SK-N-SH (cell line): ENCODE data around the gene CASZ1. TPM values are rescaled to one million over a fixed set of nuclear protein-coding genes. Genes with fewer than 3 reads are reported as not detected.

ENCODE experiments used
- CTCF ChIA-PET: fragments of 300-600, 350-600 bp; formaldehyde crosslinking; extraction: SDS; loops from one replicate; lab custom pipeline; 2021; lab: Yijun Ruan, JAX
- POLR2A ChIA-PET: fragments of 350-600 bp; sonication (Branson Sonifier 250); formaldehyde crosslinking; extraction: SDS; loops from one replicate; lab custom pipeline; 2020; ENCODE audit warnings: antibody characterized with exemption, inconsistent platforms; lab: Yijun Ruan, JAX
- DNase-seq: peaks from one replicate; pipeline ENCODE4 v3.0.0; 2012
- H2AFZ ChIP-seq: fragments of 200-600 bp; sonication (generic); 2 replicates; pipeline ENCODE4 v1.8.1; 2016; ENCODE audit warnings: antibody characterized with exemption, mild to moderate bottlenecking, low read depth
- H3F3A ChIP-seq: fragments of 200-600 bp; sonication (generic); replicated peaks from 2 replicates; pipeline ENCODE3; 2016; ENCODE audit warnings: antibody characterized with exemption, mild to moderate bottlenecking; ENCODE audit not compliant: insufficient read depth
- H3K27ac ChIP-seq, 2 experiments: fragments of 200-500 bp in 1 of 2; fragments of 200-600 bp in 1 of 2; sonication (Bioruptor generic) in 1 of 2; sonication (generic), shearing (Covaris generic) in 1 of 2; 2 replicates each; pipeline versions ENCODE4 v1.5.1 to v1.6.1; 2014 to 2016; ENCODE audit warnings: low read depth in 2 of 2, inconsistent platforms in 1 of 2, low read length in 1 of 2, mild to moderate bottlenecking in 1 of 2, mixed read lengths in 1 of 2
- H3K27me3 ChIP-seq: fragments of 200-600 bp; sonication (generic), shearing (Covaris generic); 2 replicates; pipeline ENCODE4 v1.6.1; 2016; ENCODE audit warnings: mixed run types; ENCODE audit not compliant: insufficient read depth
- H3K36me3 ChIP-seq, 2 experiments: fragments of 200-500 bp in 1 of 2; fragments of 200-600 bp in 1 of 2; sonication (Bioruptor generic) in 1 of 2; sonication (generic) in 1 of 2; replicated peaks in 1 of 2; 2 replicates each; pipeline versions ENCODE3 to v1.5.1; 2014 to 2016; ENCODE audit warnings: low read length in 1 of 2, mild to moderate bottlenecking in 1 of 2; ENCODE audit not compliant: insufficient read depth in 2 of 2, control insufficient read depth in 1 of 2
- H3K4me1 ChIP-seq, 2 experiments: fragments of 200-500 bp in 1 of 2; fragments of 200-600 bp in 1 of 2; sonication (Bioruptor generic) in 1 of 2; sonication (generic), shearing (Covaris generic) in 1 of 2; 2 replicates each; pipeline versions ENCODE4 v1.5.1 to v1.6.1; 2014 to 2016; ENCODE audit warnings: low read depth in 1 of 2, low read length in 1 of 2, mixed run types in 1 of 2; ENCODE audit not compliant: insufficient read depth in 2 of 2, control insufficient read depth in 1 of 2
- H3K4me2 ChIP-seq: fragments of 200-600 bp; sonication (generic), shearing (Covaris generic); 2 replicates; pipeline ENCODE4 v1.6.1; 2017; ENCODE audit warnings: mixed run types
- H3K4me3 ChIP-seq, 2 experiments: fragments of 200-500 bp in 1 of 2; fragments of 200-600 bp in 1 of 2; sonication (Bioruptor generic) in 1 of 2; sonication (generic), shearing (Covaris generic) in 1 of 2; 2 replicates each; pipeline versions ENCODE4 v1.5.1 to v1.8.1; 2014 to 2016; ENCODE audit warnings: low read depth in 2 of 2, inconsistent platforms in 1 of 2, low read length in 1 of 2, mild to moderate bottlenecking in 1 of 2, mixed read lengths in 1 of 2, moderate library complexity in 1 of 2
- H3K79me2 ChIP-seq: fragments of 200-600 bp; sonication (generic); 2 replicates; pipeline ENCODE4 v1.8.1; 2017; ENCODE audit warnings: mild to moderate bottlenecking; ENCODE audit not compliant: insufficient read depth
- H3K9ac ChIP-seq: fragments of 200-600 bp; sonication (generic); 2 replicates; pipeline ENCODE4 v1.6.1; 2017; ENCODE audit warnings: mixed run types
- H3K9me2 ChIP-seq: fragments of 200-600 bp; sonication (generic); 2 replicates; pipeline ENCODE4 v1.6.1; 2017; ENCODE audit warnings: mixed run types
- H3K9me3 ChIP-seq: fragments of 200-600 bp; sonication (generic); 2 replicates; pipeline ENCODE4 v1.6.1; 2017; ENCODE audit warnings: mixed run types, mild to moderate bottlenecking, moderate library complexity
- H4K20me1 ChIP-seq: fragments of 200-600 bp; sonication (generic); 2 replicates; pipeline ENCODE4 v1.6.1; 2017; ENCODE audit warnings: mild to moderate bottlenecking, mixed run types; ENCODE audit not compliant: insufficient read depth
- CHD2 ChIP-seq: fragments of 150-350 bp; IDR thresholded peaks from 2 replicates; pipeline ENCODE4 v1.6.1; 2018; ENCODE audit warnings: low read length; ENCODE audit not compliant: partially characterized antibody
- ELF1 ChIP-seq: IDR thresholded peaks from 2 replicates; pipeline ENCODE4 v1.4.0; 2012
- EP300 ChIP-seq, 2 experiments: IDR thresholded peaks; 2 replicates each; pipeline versions ENCODE4 v1.4.0 to v1.6.1; 2012; ENCODE audit warnings: borderline replicate concordance in 1 of 2, low read depth in 1 of 2, low read length in 1 of 2
- FOXJ3 ChIP-seq: sonication (generic); formaldehyde crosslinking; IDR thresholded peaks from 2 replicates; pipeline ENCODE4 v1.5.1; 2020; ENCODE audit warnings: mild to moderate bottlenecking, missing genetic modification reagents
- FOXM1 ChIP-seq: IDR thresholded peaks from 2 replicates; pipeline ENCODE4 v1.4.0; 2012; ENCODE audit warnings: low read depth, mild to moderate bottlenecking
- GABPA ChIP-seq: IDR thresholded peaks from 2 replicates; pipeline ENCODE4 v1.4.0; 2012; ENCODE audit warnings: low read depth, mild to moderate bottlenecking
- JUND ChIP-seq: IDR thresholded peaks from 2 replicates; pipeline ENCODE4 v1.4.0; 2012
- MEF2A ChIP-seq: IDR thresholded peaks from 2 replicates; pipeline ENCODE4 v1.4.0; 2012; ENCODE audit warnings: low read depth, borderline replicate concordance
- MXI1 ChIP-seq: IDR thresholded peaks from 2 replicates; pipeline ENCODE4 v1.6.1; 2012; ENCODE audit warnings: mild to moderate bottlenecking, low read depth, low read length, improper control_type of control experiment
- POLR2AphosphoS5 ChIP-seq: IDR thresholded peaks from 2 replicates; pipeline ENCODE4 v1.6.1; 2012; ENCODE audit warnings: low read depth, low read length
- RAD21 ChIP-seq: IDR thresholded peaks from 2 replicates; pipeline ENCODE4 v1.6.1; 2012; ENCODE audit warnings: mild to moderate bottlenecking, low read length
- RCOR1 ChIP-seq: fragments of 150-350 bp; IDR thresholded peaks from 2 replicates; pipeline ENCODE4 v1.6.1; 2017; ENCODE audit warnings: antibody characterized with exemption, low read length
- RFX5 ChIP-seq: IDR thresholded peaks from 2 replicates; pipeline ENCODE4 v1.6.1; 2012; ENCODE audit warnings: mild to moderate bottlenecking, improper control_type of control experiment, low read length
- RXRA ChIP-seq: IDR thresholded peaks from 2 replicates; pipeline ENCODE4 v1.4.0; 2012; ENCODE audit warnings: low read depth, mild to moderate bottlenecking, borderline replicate concordance
- SIN3A ChIP-seq: IDR thresholded peaks from 2 replicates; pipeline ENCODE4 v1.6.1; 2012; ENCODE audit warnings: low read depth, mild to moderate bottlenecking, low read length, moderate library complexity, borderline replicate concordance
- SMC3 ChIP-seq: IDR thresholded peaks from 2 replicates; pipeline ENCODE4 v1.6.1; 2012; ENCODE audit warnings: low read depth, low read length, improper control_type of control experiment
- TAF1 ChIP-seq: IDR thresholded peaks from 2 replicates; pipeline ENCODE4 v1.6.1; 2012; ENCODE audit warnings: low read depth, mild to moderate bottlenecking, low read length, moderate library complexity, borderline replicate concordance
- TCF12 ChIP-seq: IDR thresholded peaks from 2 replicates; pipeline ENCODE4 v1.4.0; 2012
- YY1 ChIP-seq: IDR thresholded peaks from 2 replicates; pipeline ENCODE4 v1.4.0; 2012; ENCODE audit warnings: low read depth, mild to moderate bottlenecking
- WGBS: methylation state at CpG from one replicate; pipeline ENCODE4 v1.1.6; 2017; ENCODE audit warnings: low lambda C conversion rate; 5-methylcytosine and 5-hydroxymethylcytosine counted together
- polyA plus RNA-seq, 3 experiments: library from polyadenylated mRNA; depleted of rRNA; stranded (reverse); fragments of >200 nt; gene quantifications; 2 replicates each; pipeline ENCODE4 v1.2.3, GENCODE V29; 2012
- TF ChIP-seq, protein P1 (sequence below): IDR thresholded peaks from 2 replicates; pipeline ENCODE4 v1.6.1; 2012; ENCODE audit warnings: mild to moderate bottlenecking, low read depth, low read length, moderate library complexity
- TF ChIP-seq, protein P2 (sequence below): IDR thresholded peaks from 2 replicates; pipeline ENCODE4 v1.4.0; 2012; ENCODE audit warnings: low read depth, borderline replicate concordance
- TF ChIP-seq, protein P3 (sequence below): IDR thresholded peaks from 2 replicates; pipeline ENCODE4; 2012
- TF ChIP-seq, protein P4 (sequence below): IDR thresholded peaks from 2 replicates; pipeline ENCODE4 v1.4.0; 2012; ENCODE audit warnings: low read depth, borderline replicate concordance
- TF ChIP-seq, protein P5 (sequence below): fragments of 200-600 bp; sonication (generic); IDR thresholded peaks from 2 replicates; pipeline ENCODE4 v1.6.1; 2017; ENCODE audit warnings: antibody characterized with exemption, mild to moderate bottlenecking, moderate library complexity

Gene CASZ1
- polyA plus RNA-seq, 1 of the 3 experiments (the other 2 are of a cell fraction) = 0.51 TPM

DNA sequence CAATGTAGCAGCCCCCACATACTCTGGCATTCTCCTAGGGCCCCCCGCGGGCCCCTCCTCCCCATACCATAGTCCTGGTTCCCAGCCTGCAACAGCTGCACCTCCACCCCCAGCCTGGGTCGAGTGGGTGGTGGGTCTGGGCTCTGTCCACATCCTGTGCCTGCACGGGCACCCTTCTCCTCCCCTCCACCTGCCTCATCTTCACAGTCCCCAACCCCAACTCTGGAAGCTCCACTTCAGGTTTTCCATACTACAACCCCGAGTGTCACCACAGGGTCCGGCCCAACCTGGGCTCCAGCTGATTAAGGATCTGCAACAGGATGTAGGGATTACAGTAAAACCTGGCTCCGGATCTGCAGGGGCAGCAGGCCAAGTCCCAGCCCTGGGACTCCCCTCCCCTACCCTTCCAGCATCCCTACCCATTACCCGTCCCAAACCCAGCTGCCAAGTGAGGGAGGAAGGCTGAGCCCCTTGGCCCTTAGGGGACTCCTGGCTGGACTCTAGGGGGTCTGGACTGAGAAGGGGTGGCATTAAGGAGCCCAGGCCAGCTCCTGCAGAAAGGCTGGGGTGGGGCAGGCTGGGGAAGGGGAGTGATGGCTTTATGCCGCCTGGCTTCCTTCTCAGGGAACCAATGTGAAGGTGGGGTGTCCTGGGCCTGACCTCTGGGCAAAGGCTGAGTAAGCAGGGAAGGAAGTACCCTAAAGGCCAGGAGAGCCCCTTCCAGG, 116.8 kb downstream of the CASZ1 start:
- Histone ChIP-seq H2AFZ (no peak overlapping the region), H4K20me1 (no peaks in the 10 kb centered on the region), H3K4me3 (no peak overlapping the region), H3K27ac (peak overlapping the region in 1 of 2 experiments; percentile 53; a peak in 1 of 4 replicates), H3K27me3 (no peaks in the 10 kb centered on the region), H3K4me2 (no peak overlapping the region), H3K79me2 (no peaks in the 10 kb centered on the region), H3F3A (no peaks in the 10 kb centered on the region), H3K9me2 (no peaks in the 10 kb centered on the region), H3K36me3 (no peaks in the 10 kb centered on the region), H3K4me1 (peaks cover 0 to 40% of the 10 kb centered on the region in 2 experiments; a peak in 1 of 4 replicates), H3K9ac (no peak overlapping the region), H3K9me3 (no peaks in the 10 kb centered on the region)
- DNase-seq = peak; percentile 91
- ChIA-PET POLR2A (interaction anchor here (1.4 kb wide), 1 partner anchor 11 kb away, joined by 3 read pairs; no protein-coding TSS in a partner anchor), CTCF (interaction anchor here (0.6 to 2.0 kb wide), 15 partner anchors 9 to 986 kb away, joined by 3 to 7 read pairs (median 3); partner anchors contain the start of gene CASZ1)
- whole genome bisulfite sequencing = 58% methylated on average over 8 of the region's 9 CpGs
- TF ChIP-seq, protein P1, sequence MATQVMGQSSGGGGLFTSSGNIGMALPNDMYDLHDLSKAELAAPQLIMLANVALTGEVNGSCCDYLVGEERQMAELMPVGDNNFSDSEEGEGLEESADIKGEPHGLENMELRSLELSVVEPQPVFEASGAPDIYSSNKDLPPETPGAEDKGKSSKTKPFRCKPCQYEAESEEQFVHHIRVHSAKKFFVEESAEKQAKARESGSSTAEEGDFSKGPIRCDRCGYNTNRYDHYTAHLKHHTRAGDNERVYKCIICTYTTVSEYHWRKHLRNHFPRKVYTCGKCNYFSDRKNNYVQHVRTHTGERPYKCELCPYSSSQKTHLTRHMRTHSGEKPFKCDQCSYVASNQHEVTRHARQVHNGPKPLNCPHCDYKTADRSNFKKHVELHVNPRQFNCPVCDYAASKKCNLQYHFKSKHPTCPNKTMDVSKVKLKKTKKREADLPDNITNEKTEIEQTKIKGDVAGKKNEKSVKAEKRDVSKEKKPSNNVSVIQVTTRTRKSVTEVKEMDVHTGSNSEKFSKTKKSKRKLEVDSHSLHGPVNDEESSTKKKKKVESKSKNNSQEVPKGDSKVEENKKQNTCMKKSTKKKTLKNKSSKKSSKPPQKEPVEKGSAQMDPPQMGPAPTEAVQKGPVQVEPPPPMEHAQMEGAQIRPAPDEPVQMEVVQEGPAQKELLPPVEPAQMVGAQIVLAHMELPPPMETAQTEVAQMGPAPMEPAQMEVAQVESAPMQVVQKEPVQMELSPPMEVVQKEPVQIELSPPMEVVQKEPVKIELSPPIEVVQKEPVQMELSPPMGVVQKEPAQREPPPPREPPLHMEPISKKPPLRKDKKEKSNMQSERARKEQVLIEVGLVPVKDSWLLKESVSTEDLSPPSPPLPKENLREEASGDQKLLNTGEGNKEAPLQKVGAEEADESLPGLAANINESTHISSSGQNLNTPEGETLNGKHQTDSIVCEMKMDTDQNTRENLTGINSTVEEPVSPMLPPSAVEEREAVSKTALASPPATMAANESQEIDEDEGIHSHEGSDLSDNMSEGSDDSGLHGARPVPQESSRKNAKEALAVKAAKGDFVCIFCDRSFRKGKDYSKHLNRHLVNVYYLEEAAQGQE = no peak
- no peak for TF ChIP-seq POLR2AphosphoS5
- TF ChIP-seq, protein P2, sequence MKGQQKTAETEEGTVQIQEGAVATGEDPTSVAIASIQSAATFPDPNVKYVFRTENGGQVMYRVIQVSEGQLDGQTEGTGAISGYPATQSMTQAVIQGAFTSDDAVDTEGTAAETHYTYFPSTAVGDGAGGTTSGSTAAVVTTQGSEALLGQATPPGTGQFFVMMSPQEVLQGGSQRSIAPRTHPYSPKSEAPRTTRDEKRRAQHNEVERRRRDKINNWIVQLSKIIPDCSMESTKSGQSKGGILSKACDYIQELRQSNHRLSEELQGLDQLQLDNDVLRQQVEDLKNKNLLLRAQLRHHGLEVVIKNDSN = no peak
- TF ChIP-seq RFX5 = peak; percentile 74
- TF ChIP-seq, protein P3, sequence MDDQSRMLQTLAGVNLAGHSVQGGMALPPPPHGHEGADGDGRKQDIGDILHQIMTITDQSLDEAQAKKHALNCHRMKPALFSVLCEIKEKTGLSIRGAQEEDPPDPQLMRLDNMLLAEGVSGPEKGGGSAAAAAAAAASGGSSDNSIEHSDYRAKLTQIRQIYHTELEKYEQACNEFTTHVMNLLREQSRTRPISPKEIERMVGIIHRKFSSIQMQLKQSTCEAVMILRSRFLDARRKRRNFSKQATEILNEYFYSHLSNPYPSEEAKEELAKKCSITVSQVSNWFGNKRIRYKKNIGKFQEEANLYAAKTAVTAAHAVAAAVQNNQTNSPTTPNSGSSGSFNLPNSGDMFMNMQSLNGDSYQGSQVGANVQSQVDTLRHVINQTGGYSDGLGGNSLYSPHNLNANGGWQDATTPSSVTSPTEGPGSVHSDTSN = 0 out of 2 replicates have a peak, but pooled peaks have one; percentile 20
- TF ChIP-seq YY1 = no peak
- no peak for TF ChIP-seq TCF12
- no peak for TF ChIP-seq MXI1
- no peak for TF ChIP-seq MEF2A
- TF ChIP-seq SIN3A = no peak
- TF ChIP-seq, protein P4, sequence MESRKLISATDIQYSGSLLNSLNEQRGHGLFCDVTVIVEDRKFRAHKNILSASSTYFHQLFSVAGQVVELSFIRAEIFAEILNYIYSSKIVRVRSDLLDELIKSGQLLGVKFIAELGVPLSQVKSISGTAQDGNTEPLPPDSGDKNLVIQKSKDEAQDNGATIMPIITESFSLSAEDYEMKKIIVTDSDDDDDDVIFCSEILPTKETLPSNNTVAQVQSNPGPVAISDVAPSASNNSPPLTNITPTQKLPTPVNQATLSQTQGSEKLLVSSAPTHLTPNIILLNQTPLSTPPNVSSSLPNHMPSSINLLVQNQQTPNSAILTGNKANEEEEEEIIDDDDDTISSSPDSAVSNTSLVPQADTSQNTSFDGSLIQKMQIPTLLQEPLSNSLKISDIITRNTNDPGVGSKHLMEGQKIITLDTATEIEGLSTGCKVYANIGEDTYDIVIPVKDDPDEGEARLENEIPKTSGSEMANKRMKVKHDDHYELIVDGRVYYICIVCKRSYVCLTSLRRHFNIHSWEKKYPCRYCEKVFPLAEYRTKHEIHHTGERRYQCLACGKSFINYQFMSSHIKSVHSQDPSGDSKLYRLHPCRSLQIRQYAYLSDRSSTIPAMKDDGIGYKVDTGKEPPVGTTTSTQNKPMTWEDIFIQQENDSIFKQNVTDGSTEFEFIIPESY = no peak
- TF ChIP-seq SMC3 = peak; percentile 20
- TF ChIP-seq TAF1 = 0 out of 2 replicates have a peak, but pooled peaks have one; percentile 7
- TF ChIP-seq, protein P5, sequence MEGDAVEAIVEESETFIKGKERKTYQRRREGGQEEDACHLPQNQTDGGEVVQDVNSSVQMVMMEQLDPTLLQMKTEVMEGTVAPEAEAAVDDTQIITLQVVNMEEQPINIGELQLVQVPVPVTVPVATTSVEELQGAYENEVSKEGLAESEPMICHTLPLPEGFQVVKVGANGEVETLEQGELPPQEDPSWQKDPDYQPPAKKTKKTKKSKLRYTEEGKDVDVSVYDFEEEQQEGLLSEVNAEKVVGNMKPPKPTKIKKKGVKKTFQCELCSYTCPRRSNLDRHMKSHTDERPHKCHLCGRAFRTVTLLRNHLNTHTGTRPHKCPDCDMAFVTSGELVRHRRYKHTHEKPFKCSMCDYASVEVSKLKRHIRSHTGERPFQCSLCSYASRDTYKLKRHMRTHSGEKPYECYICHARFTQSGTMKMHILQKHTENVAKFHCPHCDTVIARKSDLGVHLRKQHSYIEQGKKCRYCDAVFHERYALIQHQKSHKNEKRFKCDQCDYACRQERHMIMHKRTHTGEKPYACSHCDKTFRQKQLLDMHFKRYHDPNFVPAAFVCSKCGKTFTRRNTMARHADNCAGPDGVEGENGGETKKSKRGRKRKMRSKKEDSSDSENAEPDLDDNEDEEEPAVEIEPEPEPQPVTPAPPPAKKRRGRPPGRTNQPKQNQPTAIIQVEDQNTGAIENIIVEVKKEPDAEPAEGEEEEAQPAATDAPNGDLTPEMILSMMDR = no peak
- TF ChIP-seq RCOR1 = peak; percentile 62
- TF ChIP-seq JUND = peak; percentile 77
- TF ChIP-seq ELF1 = no peak
- peak; percentile 24 for TF ChIP-seq CHD2
- peak in 1 of 2 experiments; percentile 32; a peak in 2 of 4 replicates for TF ChIP-seq EP300 (IDR thresholded peaks at IDR 0.05; ENCODE audit: borderline replicate concordance in 1 of 2, low read depth in 1 of 2, low read length in 1 of 2)
- TF ChIP-seq GABPA = no peak
- TF ChIP-seq RXRA = no peak
- no peak for TF ChIP-seq FOXJ3 (CRISPR knock-in tag)
- no peak for TF ChIP-seq FOXM1
- peak; percentile 32 for TF ChIP-seq RAD21
